ENCODE measurements around the gene MOB2.

GRCh38 chr11:1482581-1483444, 3.8 kb downstream of the MOB2 start:
- TF ChIP-seq CTCF (IDR thresholded peaks at IDR 0.05 in 4 of 5, conservative IDR thresholded peaks at IDR 0.05 in 1 of 5) (no peak), POLR2A (IDR thresholded peaks at IDR 0.05) (no peak)

All from gastrocnemius medialis (tissue), 4 donors.